Stomach (tissue), 9 donors: Measurements from ENCODE around the gene TLE7. TPM values are rescaled to one million over a fixed set of nuclear protein-coding genes. Genes with fewer than 3 reads are reported as not detected.

ENCODE experiments used
- DNase-seq, 2 donors: peaks; one replicate each; pipeline versions ENCODE4 v3.0.0 to v3.0.0-alpha.2; 2013 to 2019
- H3K27ac ChIP-seq, 5 donors: fragments of 200-600 bp in 4 of 5; sonication (generic) in 4 of 5; one replicate each; pipeline ENCODE4 v1.5.1; 2013 to 2019; ENCODE audit warnings: mild to moderate bottlenecking in 1 of 5, moderate library complexity in 1 of 5
- H3K27me3 ChIP-seq, 3 donors: fragments of 200-600 bp; sonication (generic); one replicate each; pipeline ENCODE4 v1.5.1; 2017 to 2019; ENCODE audit warnings: mixed run types in 1 of 3
- H3K36me3 ChIP-seq, 4 donors: fragments of 200-600 bp; sonication (generic); 1 replicate in 3 of 4; 2 replicates in 1 of 4; pipeline ENCODE4 v1.5.1; 2016 to 2019
- H3K4me1 ChIP-seq, 4 donors: fragments of 200-600 bp; sonication (generic); one replicate each; pipeline ENCODE4 v1.5.1; 2016 to 2019
- H3K4me3 ChIP-seq, 4 donors: fragments of 200-600 bp; sonication (generic) in 3 of 4; one replicate each; pipeline ENCODE4 v1.5.1; 2016 to 2019; ENCODE audit warnings: mild to moderate bottlenecking in 1 of 4
- H3K9me3 ChIP-seq, 4 donors: fragments of 200-600 bp; sonication (generic); one replicate each; pipeline ENCODE4 v1.5.1; 2016 to 2019
- EP300 ChIP-seq: sonication (generic); formaldehyde crosslinking; IDR thresholded peaks from one replicate; pipeline ENCODE4 v1.6.1; 2017; ENCODE audit warnings: antibody characterized with exemption
- POLR2A ChIP-seq, 4 donors: fragments of 450-650 bp; IDR thresholded peaks; one replicate each; pipeline ENCODE4 v1.6.1; 2016; ENCODE audit warnings: antibody characterized with exemption in 4 of 4, control low read depth in 2 of 4, mild to moderate bottlenecking in 1 of 4, moderate library complexity in 1 of 4
- POLR2AphosphoS5 ChIP-seq, 3 donors: sonication (generic); formaldehyde crosslinking; IDR thresholded peaks; one replicate each; pipeline ENCODE4 v1.6.1; 2016; ENCODE audit warnings: antibody characterized with exemption in 3 of 3
- WGBS, 5 donors: extraction: QIAGEN DNeasy Blood & Tissue Kit in 3 of 5; methylation state at CpG; one replicate each; pipeline versions ENCODE4 v1.1.5 to v1.1.7; 2013 to 2018; 5-methylcytosine and 5-hydroxymethylcytosine counted together
- intact Hi-C: fragments of 100-400 bp; cut with DNase I; formaldehyde crosslinking; loops from one replicate; pipeline ENCODE4 v1.15.1; 2023; ENCODE audit warnings: low total_unique reads
- polyA plus RNA-seq, 3 donors: library from polyadenylated mRNA; stranded (reverse); fragments of 200-250 nt; gene quantifications; one replicate each; pipeline ENCODE4 v1.2.3, GENCODE V29; 2013
- total RNA-seq, 5 donors: library from RNA; depleted of rRNA; stranded (reverse); fragments of >200 nt; gene quantifications; one replicate each; pipeline versions ENCODE4 v1.1.0 to v1.2.3, GENCODE V29; 2014 to 2016
- TF ChIP-seq, protein P1 (sequence below), 7 experiments: fragments of 450-650 bp in 4 of 7; fragments of 200-600 bp in 3 of 7; sonication (generic) in 3 of 7; IDR thresholded peaks; one replicate each; pipeline ENCODE4 v1.5.1; 2016 to 2019; ENCODE audit warnings: antibody characterized with exemption in 7 of 7, control low read depth in 2 of 7, mild to moderate bottlenecking in 1 of 7
- donor health status: healthy with polysubstance abuse.
- donor health status: Bipolar disorder and iron deficiency.
- donor health status: healthy.

The TLE7 gene
- total and polyA plus RNA-seq, 8 donors: not detected

DNA sequence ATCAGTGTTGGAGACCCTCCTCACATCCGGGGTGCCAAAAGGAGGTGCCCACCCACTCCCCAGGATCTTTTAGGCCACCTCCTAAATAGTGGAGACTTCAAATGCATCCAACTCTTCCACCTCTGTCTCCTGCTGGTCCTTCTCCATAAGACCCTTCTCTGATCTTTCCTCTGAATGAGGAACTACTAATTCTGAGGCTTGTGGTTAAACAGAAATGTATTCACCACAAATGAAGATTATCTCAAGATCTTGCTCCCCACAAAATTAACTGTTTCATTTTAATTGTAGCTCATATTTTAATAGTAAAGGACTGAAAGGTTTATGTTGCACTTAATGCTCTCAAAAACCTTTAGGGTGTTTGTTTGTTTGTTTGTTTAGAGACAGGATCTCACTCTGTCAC is 34.1 kb downstream of the TLE7 start:
- intact Hi-C loops: no loop called here
- no peak for DNase-seq
- H3K36me3 ChIP-seq: no peaks in the 10 kb centered on the region
- TF ChIP-seq POLR2AphosphoS5 (IDR thresholded peaks at IDR 0.05): no peak
- no peak for TF ChIP-seq EP300
- TF ChIP-seq, protein P1, sequence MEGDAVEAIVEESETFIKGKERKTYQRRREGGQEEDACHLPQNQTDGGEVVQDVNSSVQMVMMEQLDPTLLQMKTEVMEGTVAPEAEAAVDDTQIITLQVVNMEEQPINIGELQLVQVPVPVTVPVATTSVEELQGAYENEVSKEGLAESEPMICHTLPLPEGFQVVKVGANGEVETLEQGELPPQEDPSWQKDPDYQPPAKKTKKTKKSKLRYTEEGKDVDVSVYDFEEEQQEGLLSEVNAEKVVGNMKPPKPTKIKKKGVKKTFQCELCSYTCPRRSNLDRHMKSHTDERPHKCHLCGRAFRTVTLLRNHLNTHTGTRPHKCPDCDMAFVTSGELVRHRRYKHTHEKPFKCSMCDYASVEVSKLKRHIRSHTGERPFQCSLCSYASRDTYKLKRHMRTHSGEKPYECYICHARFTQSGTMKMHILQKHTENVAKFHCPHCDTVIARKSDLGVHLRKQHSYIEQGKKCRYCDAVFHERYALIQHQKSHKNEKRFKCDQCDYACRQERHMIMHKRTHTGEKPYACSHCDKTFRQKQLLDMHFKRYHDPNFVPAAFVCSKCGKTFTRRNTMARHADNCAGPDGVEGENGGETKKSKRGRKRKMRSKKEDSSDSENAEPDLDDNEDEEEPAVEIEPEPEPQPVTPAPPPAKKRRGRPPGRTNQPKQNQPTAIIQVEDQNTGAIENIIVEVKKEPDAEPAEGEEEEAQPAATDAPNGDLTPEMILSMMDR (IDR thresholded peaks at IDR 0.05): no peak
- no peak for TF ChIP-seq POLR2A (IDR thresholded peaks at IDR 0.05)
- peaks cover 0 to 5% (median 3%) of the 10 kb centered on the region in 4 donors for H3K9me3 ChIP-seq
- no peak overlapping the region for H3K27ac ChIP-seq
- peaks cover 0 to 7% (median 6%) of the 10 kb centered on the region in 4 donors for H3K4me1 ChIP-seq
- H3K4me3 ChIP-seq: no peak overlapping the region
- peaks cover 0 to 79% (median 26%) of the 10 kb centered on the region in 3 donors for H3K27me3 ChIP-seq
- WGBS, 5 donors: 58 to 78% (median 60%) methylated on average over 1 of the region's 1 CpG

DNA sequence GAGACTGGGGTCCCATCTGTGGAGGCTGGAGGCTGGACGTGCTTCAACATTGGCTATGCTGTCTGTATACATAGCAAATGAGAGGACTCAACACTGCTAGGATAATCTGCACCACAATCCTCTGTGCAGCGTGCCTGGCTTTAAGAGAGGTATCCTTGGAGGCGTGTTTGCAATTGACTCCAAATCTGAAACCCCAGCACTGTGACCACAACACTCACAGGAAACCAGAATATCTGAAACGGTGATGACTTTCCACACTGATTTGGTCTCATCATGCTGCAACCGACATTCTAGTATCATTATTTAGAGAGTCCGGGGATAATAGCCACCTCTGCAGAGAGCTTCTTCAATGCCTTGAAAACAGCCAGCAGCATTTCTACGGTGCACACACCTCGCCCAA is 35.1 kb downstream of the TLE7 start:
- Histone ChIP-seq H3K27me3 (peaks cover 0 to 77% (median 22%) of the 10 kb centered on the region in 3 donors), H3K36me3 (no peaks in the 10 kb centered on the region), H3K4me3 (no peak overlapping the region), H3K9me3 (peaks cover 0 to 5% (median 3%) of the 10 kb centered on the region in 4 donors), H3K4me1 (no peaks in the 10 kb centered on the region), H3K27ac (no peak overlapping the region)
- intact Hi-C loops: no loop called here
- 62 to 72% (median 70%) methylated on average over 8 of the region's 8 CpGs for WGBS, 5 donors
- TF ChIP-seq POLR2A (IDR thresholded peaks at IDR 0.05): no peak
- no peak for TF ChIP-seq EP300
- TF ChIP-seq, protein P1 (IDR thresholded peaks at IDR 0.05): no peak
- TF ChIP-seq POLR2AphosphoS5 (IDR thresholded peaks at IDR 0.05): no peak
- DNase-seq: no peak

DNA sequence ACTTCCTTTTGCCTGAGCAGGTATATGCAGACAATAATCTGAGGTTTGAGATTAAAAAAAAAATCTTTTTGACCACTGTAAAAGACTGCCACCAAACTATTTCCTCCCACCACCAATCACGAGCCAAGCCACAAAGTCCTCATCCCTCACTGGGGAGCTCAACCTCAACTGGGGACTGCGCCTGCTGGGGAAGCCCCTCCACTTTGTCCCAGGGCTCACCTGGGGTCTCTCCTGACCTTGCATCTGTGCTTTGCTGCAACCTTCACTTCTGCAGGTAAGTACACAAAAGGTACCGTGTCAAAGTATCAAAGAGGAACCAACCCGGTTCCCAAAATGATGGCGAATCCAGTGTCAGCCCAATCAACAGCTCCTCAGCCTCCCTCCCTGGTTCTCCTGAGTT is 35.5 kb downstream of the TLE7 start:
- no peak for TF ChIP-seq EP300
- no peak for TF ChIP-seq POLR2A (IDR thresholded peaks at IDR 0.05)
- TF ChIP-seq, protein P1 (IDR thresholded peaks at IDR 0.05): no peak
- TF ChIP-seq POLR2AphosphoS5 (IDR thresholded peaks at IDR 0.05): no peak
- Histone ChIP-seq H3K4me1 (no peaks in the 10 kb centered on the region), H3K4me3 (no peak overlapping the region), H3K36me3 (no peaks in the 10 kb centered on the region), H3K9me3 (peaks cover 0 to 5% (median 3%) of the 10 kb centered on the region in 4 donors), H3K27me3 (peaks cover 0 to 77% (median 22%) of the 10 kb centered on the region in 3 donors), H3K27ac (no peak overlapping the region)
- DNase-seq: no peak
- intact Hi-C loops: no loop called here
- WGBS, 5 donors: 70 to 87% (median 82%) methylated on average over 5 of the region's 5 CpGs

GRCh38 chr16:71404364-71404763 is 37.5 kb downstream of the TLE7 start:
- intact Hi-C loops: no loop called here
- no peaks in the 10 kb centered on the region for H3K4me1 ChIP-seq
- H3K4me3 ChIP-seq: no peak overlapping the region
- H3K27ac ChIP-seq: no peak overlapping the region
- peaks cover 0 to 5% (median 3%) of the 10 kb centered on the region in 4 donors for H3K9me3 ChIP-seq
- DNase-seq: no peak
- peaks cover 0 to 57% (median 16%) of the 10 kb centered on the region in 3 donors for H3K27me3 ChIP-seq
- WGBS, 5 donors: 56 to 64% (median 60%) methylated on average over 4 of the region's 4 CpGs
- no peaks in the 10 kb centered on the region for H3K36me3 ChIP-seq
- TF ChIP-seq POLR2AphosphoS5 (IDR thresholded peaks at IDR 0.05) (no peak), POLR2A (IDR thresholded peaks at IDR 0.05) (no peak), EP300 (no peak)
- TF ChIP-seq, protein P1 (IDR thresholded peaks at IDR 0.05): no peak
